Duodenal mucosa (tissue), 2 donors: ENCODE measurements around the gene COL23A1.

Experiments
- H3K27ac ChIP-seq: one replicate; pipeline ENCODE4 v1.7.0; 2013; ENCODE audit warnings: low read depth, low read length
- H3K27me3 ChIP-seq, 2 donors: one replicate each; pipeline ENCODE4 v1.7.0; 2013; ENCODE audit warnings: low read length in 2 of 2, control low read depth in 1 of 2; ENCODE audit not compliant: insufficient read depth in 2 of 2, control insufficient read depth in 1 of 2
- H3K36me3 ChIP-seq, 2 donors: one replicate each; pipeline ENCODE4 v1.7.0; 2013; ENCODE audit warnings: low read length in 2 of 2, control low read depth in 1 of 2; ENCODE audit not compliant: insufficient read depth in 2 of 2, control insufficient read depth in 1 of 2
- H3K4me1 ChIP-seq, 2 donors: one replicate each; pipeline ENCODE4 v1.7.0; 2013; ENCODE audit warnings: low read length in 2 of 2, control low read depth in 1 of 2; ENCODE audit not compliant: insufficient read depth in 2 of 2, control insufficient read depth in 1 of 2
- H3K4me3 ChIP-seq, 2 donors: one replicate each; pipeline ENCODE4 v1.7.0; 2013; ENCODE audit warnings: low read length in 2 of 2, low read depth in 1 of 2
- H3K9ac ChIP-seq, 2 donors: one replicate each; pipeline ENCODE4 v1.7.0; 2013; ENCODE audit warnings: low read length in 2 of 2, low read depth in 1 of 2
- H3K9me3 ChIP-seq, 2 donors: one replicate each; pipeline ENCODE4 v1.7.0; 2013; ENCODE audit warnings: low read length in 2 of 2, control low read depth in 1 of 2; ENCODE audit not compliant: control insufficient read depth in 1 of 2

The COL23A1 gene

GRCh38 chr5:178560911-178561310, 29.3 kb downstream of the COL23A1 start:
- Histone ChIP-seq H3K4me3 (no peak overlapping the region), H3K4me1 (no peaks in the 10 kb centered on the region), H3K9me3 (no peaks in the 10 kb centered on the region), H3K9ac (no peak overlapping the region), H3K27me3 (peaks cover 0 to 4% of the 10 kb centered on the region in 2 donors), H3K36me3 (no peaks in the 10 kb centered on the region), H3K27ac (no peak overlapping the region)

- H3K4me1 ChIP-seq = no peaks in the 10 kb centered on the region
- H3K36me3 ChIP-seq = no peaks in the 10 kb centered on the region
- H3K27me3 ChIP-seq = no peaks in the 10 kb centered on the region
- no peak overlapping the region for H3K4me3 ChIP-seq
- no peak overlapping the region for H3K9ac ChIP-seq
- H3K9me3 ChIP-seq = no peaks in the 10 kb centered on the region
- H3K27ac ChIP-seq = no peak overlapping the region
Observed at GRCh38 chr5:178557416-178557815, 32.8 kb downstream of the COL23A1 start.

GRCh38 chr5:178555771-178556211, 34.4 kb downstream of the COL23A1 start:
- H3K9ac ChIP-seq = no peak overlapping the region
- no peaks in the 10 kb centered on the region for H3K9me3 ChIP-seq
- H3K36me3 ChIP-seq = no peaks in the 10 kb centered on the region
- no peak overlapping the region for H3K27ac ChIP-seq
- H3K4me3 ChIP-seq = no peak overlapping the region
- H3K27me3 ChIP-seq = no peaks in the 10 kb centered on the region
- no peaks in the 10 kb centered on the region for H3K4me1 ChIP-seq

- Histone ChIP-seq H3K4me3 (no peak overlapping the region), H3K27ac (no peak overlapping the region), H3K4me1 (no peaks in the 10 kb centered on the region), H3K36me3 (no peaks in the 10 kb centered on the region), H3K9me3 (no peaks in the 10 kb centered on the region), H3K9ac (no peak overlapping the region), H3K27me3 (no peaks in the 10 kb centered on the region)
Observed at GRCh38 chr5:178555005-178555404, 35.2 kb downstream of the COL23A1 start.

GRCh38 chr5:178554311-178554710, 35.9 kb downstream of the COL23A1 start:
- H3K27ac ChIP-seq = no peak overlapping the region
- no peak overlapping the region for H3K9ac ChIP-seq
- no peaks in the 10 kb centered on the region for H3K27me3 ChIP-seq
- no peaks in the 10 kb centered on the region for H3K4me1 ChIP-seq
- H3K36me3 ChIP-seq = no peaks in the 10 kb centered on the region
- no peaks in the 10 kb centered on the region for H3K9me3 ChIP-seq
- no peak overlapping the region for H3K4me3 ChIP-seq

GRCh38 chr5:178553517-178553916, 36.7 kb downstream of the COL23A1 start:
- Histone ChIP-seq H3K4me3 (no peak overlapping the region), H3K9me3 (no peaks in the 10 kb centered on the region), H3K9ac (no peak overlapping the region), H3K4me1 (no peaks in the 10 kb centered on the region), H3K27ac (no peak overlapping the region), H3K27me3 (no peaks in the 10 kb centered on the region), H3K36me3 (no peaks in the 10 kb centered on the region)

GRCh38 chr5:178551468-178551867, 38.7 kb downstream of the COL23A1 start:
- Histone ChIP-seq H3K36me3 (no peaks in the 10 kb centered on the region), H3K4me3 (no peak overlapping the region), H3K9ac (no peak overlapping the region), H3K4me1 (no peaks in the 10 kb centered on the region), H3K27me3 (no peaks in the 10 kb centered on the region), H3K27ac (no peak overlapping the region), H3K9me3 (no peaks in the 10 kb centered on the region)

- Histone ChIP-seq H3K36me3 (no peaks in the 10 kb centered on the region), H3K4me1 (no peaks in the 10 kb centered on the region), H3K4me3 (no peak overlapping the region), H3K27ac (no peak overlapping the region), H3K9ac (no peak overlapping the region), H3K27me3 (no peaks in the 10 kb centered on the region), H3K9me3 (no peaks in the 10 kb centered on the region)
Observed at GRCh38 chr5:178551059-178551458, 39.1 kb downstream of the COL23A1 start.

GRCh38 chr5:178548746-178549145, 41.4 kb downstream of the COL23A1 start:
- no peak overlapping the region for H3K4me3 ChIP-seq
- H3K27ac ChIP-seq = no peak overlapping the region
- no peaks in the 10 kb centered on the region for H3K27me3 ChIP-seq
- no peaks in the 10 kb centered on the region for H3K4me1 ChIP-seq
- no peak overlapping the region for H3K9ac ChIP-seq
- no peaks in the 10 kb centered on the region for H3K9me3 ChIP-seq
- H3K36me3 ChIP-seq = no peaks in the 10 kb centered on the region

- H3K27ac ChIP-seq = no peak overlapping the region
Observed at GRCh38 chr5:178547753-178548415, 42.3 kb downstream of the COL23A1 start.

More at GRCh38 chr5:178547753-178548415, 42.3 kb downstream of the COL23A1 start:
- H3K4me1 ChIP-seq = no peaks in the 10 kb centered on the region
- H3K9me3 ChIP-seq = no peaks in the 10 kb centered on the region
- H3K9ac ChIP-seq = no peak overlapping the region
- no peak overlapping the region for H3K4me3 ChIP-seq
- no peaks in the 10 kb centered on the region for H3K27me3 ChIP-seq
- H3K36me3 ChIP-seq = no peaks in the 10 kb centered on the region
